GM12864 (cell line): ENCODE results near the gene ACBD5.

Experiments used
- DNase-seq: peaks from one replicate; pipeline ENCODE4 v3.0.0-alpha.2; 2011; ENCODE audit warnings: low read depth
- H3K4me3 ChIP-seq: 2 replicates; pipeline ENCODE4 v1.5.1; 2011; ENCODE audit warnings: mild to moderate bottlenecking, low read depth, low read length, control low read depth
- TF ChIP-seq, protein P1 (sequence below): IDR thresholded peaks from 2 replicates; pipeline ENCODE4 v1.5.1; 2011; ENCODE audit warnings: low read depth, mild to moderate bottlenecking, moderate library complexity, low read length, control low read depth, inconsistent platforms; ENCODE audit errors: missing control alignments

The ACBD5 gene

DNA sequence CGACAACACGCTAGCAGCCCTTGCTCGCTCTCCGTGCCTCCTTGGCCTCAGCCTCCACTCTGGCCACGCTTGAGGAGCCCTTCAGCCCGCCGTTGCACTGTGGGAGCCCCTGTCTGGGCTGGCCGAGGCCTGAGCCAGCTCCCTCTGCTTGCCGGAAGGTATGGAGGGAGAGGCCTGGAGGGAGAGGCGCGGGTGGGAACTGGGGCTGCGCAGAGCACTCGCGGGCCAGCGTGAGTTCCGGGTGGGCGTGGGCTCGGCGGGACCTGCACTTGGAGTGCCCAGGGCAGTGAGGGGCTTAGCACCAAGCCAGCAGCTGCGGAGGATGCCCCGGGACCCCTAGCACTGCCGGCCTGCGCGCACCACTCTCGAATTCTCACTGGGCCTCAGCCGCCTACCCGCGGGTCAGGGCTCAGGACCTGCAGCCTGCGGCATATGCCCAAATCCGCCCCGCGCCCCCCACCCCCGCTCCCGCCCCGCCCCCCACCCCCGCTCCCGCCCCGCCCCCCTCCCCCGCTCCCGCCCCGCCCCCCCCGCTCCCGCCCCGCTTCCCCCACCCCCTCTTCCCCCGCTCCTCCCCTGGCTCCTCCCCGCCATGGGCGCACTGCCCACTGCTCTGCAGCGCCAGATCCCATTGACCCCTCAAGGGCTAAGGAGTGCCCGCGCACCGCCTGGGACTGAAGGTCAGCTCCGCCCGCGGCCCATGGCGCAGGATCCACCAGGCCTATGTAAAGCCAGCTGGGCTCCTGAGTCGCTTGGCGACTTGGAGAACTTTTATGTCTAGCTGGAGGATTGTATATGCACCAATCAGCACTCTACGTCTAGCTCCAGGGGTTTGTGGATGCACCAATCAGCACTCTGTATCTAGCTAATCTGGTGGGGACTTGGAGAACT, 15.9 kb upstream of the ACBD5 start:
- no peak overlapping the region for H3K4me3 ChIP-seq
- TF ChIP-seq, protein P1, sequence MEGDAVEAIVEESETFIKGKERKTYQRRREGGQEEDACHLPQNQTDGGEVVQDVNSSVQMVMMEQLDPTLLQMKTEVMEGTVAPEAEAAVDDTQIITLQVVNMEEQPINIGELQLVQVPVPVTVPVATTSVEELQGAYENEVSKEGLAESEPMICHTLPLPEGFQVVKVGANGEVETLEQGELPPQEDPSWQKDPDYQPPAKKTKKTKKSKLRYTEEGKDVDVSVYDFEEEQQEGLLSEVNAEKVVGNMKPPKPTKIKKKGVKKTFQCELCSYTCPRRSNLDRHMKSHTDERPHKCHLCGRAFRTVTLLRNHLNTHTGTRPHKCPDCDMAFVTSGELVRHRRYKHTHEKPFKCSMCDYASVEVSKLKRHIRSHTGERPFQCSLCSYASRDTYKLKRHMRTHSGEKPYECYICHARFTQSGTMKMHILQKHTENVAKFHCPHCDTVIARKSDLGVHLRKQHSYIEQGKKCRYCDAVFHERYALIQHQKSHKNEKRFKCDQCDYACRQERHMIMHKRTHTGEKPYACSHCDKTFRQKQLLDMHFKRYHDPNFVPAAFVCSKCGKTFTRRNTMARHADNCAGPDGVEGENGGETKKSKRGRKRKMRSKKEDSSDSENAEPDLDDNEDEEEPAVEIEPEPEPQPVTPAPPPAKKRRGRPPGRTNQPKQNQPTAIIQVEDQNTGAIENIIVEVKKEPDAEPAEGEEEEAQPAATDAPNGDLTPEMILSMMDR: no peak
- no peak for DNase-seq

DNA sequence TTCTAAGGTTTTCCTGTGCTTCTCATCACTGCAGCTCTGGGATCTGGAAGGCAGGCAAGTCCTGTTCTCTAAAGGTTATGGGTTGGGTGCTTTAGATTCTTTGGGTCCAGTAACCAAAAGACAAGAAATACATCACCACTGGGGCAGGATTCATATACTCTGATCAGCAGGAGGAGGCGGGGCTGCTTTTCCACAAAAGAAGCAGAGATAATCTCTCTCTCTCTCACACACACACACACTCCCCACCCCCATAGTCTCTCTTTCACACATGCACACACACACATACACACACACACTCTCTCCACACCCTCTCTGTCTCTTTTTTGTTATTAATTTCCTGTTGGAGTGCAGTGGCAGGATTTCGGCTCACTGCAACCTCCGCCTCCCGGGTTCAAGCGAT, 13.0 kb upstream of the ACBD5 start:
- no peak for DNase-seq
- TF ChIP-seq, protein P1: no peak

DNA sequence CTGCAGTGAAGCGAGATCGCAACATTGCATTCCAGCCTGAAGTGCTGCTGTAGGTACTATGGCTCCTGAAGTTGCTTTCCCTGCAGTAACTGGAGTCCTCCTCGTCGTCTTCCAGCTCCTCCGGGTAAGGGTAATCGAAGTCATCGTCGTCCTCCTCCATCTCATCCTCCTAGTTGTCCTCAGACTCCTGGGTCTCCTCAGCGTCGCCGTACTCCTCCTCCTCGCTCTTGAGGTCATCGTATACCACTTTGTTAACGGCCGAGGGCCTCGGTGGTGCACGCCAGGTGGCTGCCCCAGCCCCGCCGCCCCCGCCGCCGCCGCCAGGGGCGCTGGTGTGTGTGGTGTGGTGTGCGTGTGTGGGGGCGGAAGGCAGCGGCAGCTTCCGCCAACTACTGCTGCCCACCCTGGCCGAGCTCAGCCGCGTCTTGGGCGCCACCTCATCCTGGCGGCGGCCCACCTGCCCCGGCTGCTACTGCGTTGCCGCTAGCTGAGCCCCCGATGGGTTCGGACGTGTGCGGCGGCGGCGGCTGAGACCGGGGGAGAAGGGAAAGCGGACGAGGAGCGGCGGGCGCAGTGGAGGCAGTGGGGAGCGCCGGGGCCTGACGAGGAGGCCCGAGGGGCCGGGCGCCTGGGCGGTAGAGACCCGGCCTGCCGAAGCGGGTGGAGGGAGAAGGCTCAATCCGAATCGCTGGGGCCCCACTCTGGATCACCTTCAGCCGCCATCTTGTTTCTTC, 11.8 kb upstream of the ACBD5 start:
- peak overlapping the region; percentile 71 for H3K4me3 ChIP-seq
- TF ChIP-seq, protein P1: peak; percentile 53
- peak; percentile 59 for DNase-seq

More for the DNA sequence above, 13.0 kb upstream of the ACBD5 start:
- H3K4me3 ChIP-seq: peak overlapping the region; percentile 71; the same call in 1 of the 2 replicates

DNA sequence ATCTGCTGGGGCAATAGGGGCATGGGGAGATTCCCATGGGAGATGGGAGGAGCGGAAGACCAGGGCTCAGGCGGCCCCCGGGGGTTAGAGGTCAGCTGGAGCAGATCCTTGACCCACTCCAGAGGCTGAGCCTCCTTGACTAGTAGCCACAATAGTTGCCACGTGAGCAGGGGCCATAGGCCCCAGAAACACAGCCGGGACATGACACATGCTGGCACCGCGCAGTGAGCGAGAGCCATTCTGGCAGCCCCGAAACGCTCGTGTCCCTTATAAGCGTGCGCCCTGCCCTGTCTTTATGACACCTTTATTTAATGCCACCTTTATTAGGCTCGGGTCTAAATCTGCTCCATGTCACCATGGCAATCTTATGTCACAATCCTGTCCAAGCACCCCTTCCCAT, 11.0 kb upstream of the ACBD5 start:
- no peak overlapping the region for H3K4me3 ChIP-seq
- DNase-seq: no peak
- TF ChIP-seq, protein P1: no peak

DNA sequence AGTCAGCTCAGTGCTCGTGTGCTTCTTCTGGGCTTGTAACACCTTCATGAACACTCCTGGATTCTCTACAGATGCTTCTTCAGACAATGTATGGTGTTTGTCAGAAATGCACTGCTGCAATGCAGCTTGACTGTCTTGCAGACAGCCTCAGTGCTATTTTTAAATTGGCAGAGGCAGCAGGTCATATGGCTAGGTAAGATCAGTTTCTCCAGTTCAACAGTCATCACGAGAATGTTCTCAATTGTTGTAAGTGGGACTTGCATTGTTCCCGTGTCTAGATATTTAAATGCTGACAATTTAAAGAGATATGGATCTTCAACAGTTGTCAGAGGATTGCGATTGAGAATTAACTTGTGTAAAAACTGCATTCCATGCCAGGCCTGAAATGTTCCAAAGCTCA, 7.6 kb upstream of the ACBD5 start:
- no peak for DNase-seq
- TF ChIP-seq, protein P1: no peak
- H3K4me3 ChIP-seq: no peak overlapping the region

DNA sequence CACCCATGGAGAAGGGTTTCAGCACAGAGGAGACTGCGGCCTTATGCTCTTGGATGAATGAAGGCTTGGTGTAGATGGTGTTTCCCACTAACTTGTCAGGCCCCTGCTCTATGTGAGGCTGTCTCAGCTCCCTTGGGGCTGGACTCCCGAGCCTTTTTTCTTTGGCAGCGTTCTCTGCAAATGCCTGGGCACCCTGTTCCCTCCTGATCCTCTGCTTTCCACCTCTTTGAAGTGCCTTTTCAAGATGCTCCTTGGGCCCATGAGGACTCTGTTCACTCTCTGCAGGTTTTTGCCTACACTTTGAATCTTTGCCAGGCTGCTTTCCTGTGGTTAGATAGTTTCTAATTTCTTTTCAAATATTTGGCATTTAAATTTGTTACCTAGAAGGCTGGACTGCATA, 6.8 kb upstream of the ACBD5 start:
- no peak overlapping the region for H3K4me3 ChIP-seq

More for the DNA sequence above, 6.8 kb upstream of the ACBD5 start:
- TF ChIP-seq, protein P1: no peak
- no peak for DNase-seq
